OCI-LY7 (cell line): ENCODE measurements around the gene SERF2.

Source experiments
- CTCF ChIP-seq: fragments of 200-600 bp; sonication (generic); conservative IDR thresholded peaks from 2 replicates; pipeline ENCODE4 v1.5.1; 2014; ENCODE audit warnings: mild to moderate bottlenecking, antibody characterized with exemption, low read length, moderate library complexity, mixed read lengths
- EZH2phosphoT487 ChIP-seq: fragments of 200-600 bp; sonication (generic); IDR thresholded peaks from 2 replicates; pipeline ENCODE4 v1.6.1; 2018; ENCODE audit warnings: low read depth, borderline replicate concordance, mild to moderate bottlenecking, mixed run types, antibody characterized with exemption, low read length, moderate library complexity, mixed read lengths

GRCh38 chr15:43824302-43825246, 32.5 kb downstream of the SERF2 start, which contains the start of gene MFAP1:
- TF ChIP-seq CTCF (no peak), EZH2phosphoT487 (no peak)
